Colonic mucosa (tissue), 4 donors: Measurements from ENCODE around the gene LUZP2. TPM values are rescaled to one million over a fixed set of nuclear protein-coding genes. Genes with fewer than 3 reads are reported as not detected.
A peak's percentile ranks its signal among the peaks of the same experiment; 100 is the strongest.

ENCODE experiments used
- DNase-seq: peaks from one replicate; pipeline ENCODE4 v3.0.0-alpha.2; 2020
- H3K27ac ChIP-seq: fragments of 200-600 bp; one replicate; pipeline ENCODE4 v1.8.0; 2021
- H3K27me3 ChIP-seq: fragments of 200-600 bp; one replicate; pipeline ENCODE4 v1.8.0; 2021
- H3K36me3 ChIP-seq: fragments of 200-600 bp; one replicate; pipeline ENCODE4 v1.8.0; 2021
- H3K4me1 ChIP-seq: fragments of 200-600 bp; one replicate; pipeline ENCODE4 v1.8.0; 2021; ENCODE audit warnings: mild to moderate bottlenecking
- H3K4me3 ChIP-seq: fragments of 200-600 bp; one replicate; pipeline ENCODE4 v1.8.0; 2021
- H3K9ac ChIP-seq, 2 donors: one replicate each; pipeline ENCODE4 v1.7.0; 2013; ENCODE audit warnings: control low read depth in 2 of 2, low read depth in 2 of 2, low read length in 2 of 2
- H3K9me3 ChIP-seq: fragments of 200-600 bp; one replicate; pipeline ENCODE4 v1.8.0; 2021
- CTCF ChIP-seq: fragments of 200-600 bp; IDR thresholded peaks from one replicate; pipeline ENCODE4 v1.8.0; 2022; ENCODE audit warnings: antibody characterized with exemption, mild to moderate bottlenecking
- intact Hi-C: fragments of 100-400 bp; cut with DNase I; formaldehyde crosslinking; loops from one replicate; pipeline ENCODE4 v1.14.1; 2022
- total RNA-seq, 2 donors: library from RNA; stranded (reverse); fragmentation: NEBNext Ultra II Directional in 1 of 2; extraction: Animal tissue kit (Norgen Biotek cat#: 25700) in 1 of 2; gene quantifications; one replicate each; pipeline ENCODE4 v1.2.1, GENCODE V29; 2021
- donor health status: healthy.
- donor health status: DM: no; HTN: no; CAD: no.
- donor health status: DM: no; HTN: no; CAD: no.

The LUZP2 gene
- total RNA-seq, result 1 to 10 TPM in 1 of 2 donors, under 1 TPM in 1; 0.57 to 1.3 TPM

- DNase-seq, result peak; percentile 17
- H3K9ac ChIP-seq, result no peak within 1 kb of the TSS
Observed at GRCh38 chr11:24496736-24497725, at the start of gene LUZP2. LUZP2 (plus strand) TSS chr11:24497053.

GRCh38 chr11:24453129-24453718 lies 43.6 kb upstream of the LUZP2 start:
- Histone ChIP-seq H3K9ac (no peak overlapping the region), H3K27me3 (no peaks in the 10 kb centered on the region), H3K27ac (no peak overlapping the region), H3K36me3 (no peaks in the 10 kb centered on the region), H3K4me1 (no peaks in the 10 kb centered on the region), H3K4me3 (no peak overlapping the region), H3K9me3 (no peaks in the 10 kb centered on the region)
- no peak for TF ChIP-seq CTCF
- no peak for DNase-seq
- intact Hi-C loops, result no loop called here

More at GRCh38 chr11:24496736-24497725, at the start of gene LUZP2:
- Histone ChIP-seq H3K27ac (no peak within 1 kb of the TSS), H3K9me3 (no peaks in the 10 kb centered on the region), H3K36me3 (no peaks in the 10 kb centered on the region), H3K4me1 (no peaks in the 10 kb centered on the region), H3K27me3 (peaks cover 17% of the 10 kb centered on the region), H3K4me3 (peak within 1 kb of the TSS; percentile 23)
- intact Hi-C loops, result no loop called here
- no peak for TF ChIP-seq CTCF

- no peak for TF ChIP-seq CTCF
- DNase-seq, result no peak
- intact Hi-C loops, result no loop called here
- Histone ChIP-seq H3K27me3 (no peaks in the 10 kb centered on the region), H3K9ac (no peak overlapping the region), H3K36me3 (no peaks in the 10 kb centered on the region), H3K27ac (no peak overlapping the region), H3K9me3 (no peaks in the 10 kb centered on the region), H3K4me1 (no peaks in the 10 kb centered on the region), H3K4me3 (no peak overlapping the region)
Observed at GRCh38 chr11:24457985-24458384, 38.9 kb upstream of the LUZP2 start.

- Histone ChIP-seq H3K4me1 (no peaks in the 10 kb centered on the region), H3K9me3 (no peaks in the 10 kb centered on the region), H3K27ac (no peak overlapping the region), H3K9ac (no peak overlapping the region), H3K4me3 (no peak overlapping the region), H3K36me3 (no peaks in the 10 kb centered on the region), H3K27me3 (no peaks in the 10 kb centered on the region)
- no peak for DNase-seq
- intact Hi-C loops, result no loop called here
- no peak for TF ChIP-seq CTCF
Observed at GRCh38 chr11:24470431-24470830, 26.4 kb upstream of the LUZP2 start.

- Histone ChIP-seq H3K4me1 (no peaks in the 10 kb centered on the region), H3K27me3 (no peaks in the 10 kb centered on the region), H3K27ac (no peak overlapping the region), H3K9ac (no peak overlapping the region), H3K4me3 (no peak overlapping the region), H3K9me3 (no peaks in the 10 kb centered on the region), H3K36me3 (no peaks in the 10 kb centered on the region)
- intact Hi-C loops, result no loop called here
- no peak for DNase-seq
- no peak for TF ChIP-seq CTCF
Observed at GRCh38 chr11:24471084-24471483, 25.8 kb upstream of the LUZP2 start.
